Ascending aorta (tissue), 2 donors: Measurements from ENCODE around the gene SLC1A2. TPM values are rescaled to one million over a fixed set of nuclear protein-coding genes. Genes with fewer than 3 reads are reported as not detected.

ENCODE experiments used
- DNase-seq, 2 donors: peaks; one replicate each; pipeline ENCODE4 v3.0.0-alpha.2; 2019; ENCODE audit warnings: low spot score in 2 of 2
- H3K27ac ChIP-seq, 2 donors: fragments of 200-600 bp; sonication (generic); one replicate each; pipeline ENCODE4 v1.5.1; 2016 to 2017; ENCODE audit warnings: mild to moderate bottlenecking in 1 of 2
- H3K27me3 ChIP-seq: fragments of 200-600 bp; sonication (generic); one replicate; pipeline ENCODE4 v1.5.1; 2017
- H3K36me3 ChIP-seq, 2 donors: fragments of 200-600 bp; sonication (generic); one replicate each; pipeline ENCODE4 v1.5.1; 2016
- H3K4me1 ChIP-seq, 2 donors: fragments of 200-600 bp; sonication (generic); one replicate each; pipeline ENCODE4 v1.5.1; 2016 to 2017; ENCODE audit warnings: mild to moderate bottlenecking in 1 of 2
- H3K4me3 ChIP-seq, 2 donors: fragments of 200-600 bp; sonication (generic); one replicate each; pipeline ENCODE4 v1.5.1; 2016 to 2017; ENCODE audit warnings: mild to moderate bottlenecking in 1 of 2
- H3K9me3 ChIP-seq, 2 donors: fragments of 200-600 bp; sonication (generic); one replicate each; pipeline ENCODE4 v1.5.1; 2016
- CTCF ChIP-seq, 3 experiments: fragments of 200-600 bp in 2 of 3; fragments of 450-650 bp in 1 of 3; sonication (generic) in 2 of 3; IDR thresholded peaks; one replicate each; pipeline ENCODE4 v1.5.1; 2016 to 2019; ENCODE audit warnings: antibody characterized with exemption in 3 of 3, mild to moderate bottlenecking in 1 of 3, moderate library complexity in 1 of 3
- intact Hi-C: fragments of 100-400 bp; cut with DNase I; formaldehyde crosslinking; loops from one replicate; pipeline ENCODE4 v1.15.1; 2023
- total RNA-seq: library from RNA; depleted of rRNA; stranded (reverse); fragments of >200 nt; gene quantifications from one replicate; pipeline ENCODE4 v1.1.0, GENCODE V29; 2016

SLC1A2 gene
- total RNA-seq, 1 donor from 2014 or later: 0.32 TPM

- no peaks in the 10 kb centered on the region for H3K9me3 ChIP-seq
- H3K27me3 ChIP-seq: peaks cover 10% of the 10 kb centered on the region
- H3K4me1 ChIP-seq: peaks cover 0 to 6% of the 10 kb centered on the region in 2 donors
- H3K4me3 ChIP-seq: no peak overlapping the region
- intact Hi-C loops: no loop called here
- no peak for DNase-seq
- H3K27ac ChIP-seq: no peak overlapping the region
- no peaks in the 10 kb centered on the region for H3K36me3 ChIP-seq
- TF ChIP-seq CTCF (IDR thresholded peaks at IDR 0.05): no peak
These were observed 5.8 kb downstream of the SLC1A2 start for GRCh38 chr11:35413598-35413997.

GRCh38 chr11:35412285-35412684 is 7.1 kb downstream of the SLC1A2 start:
- no peaks in the 10 kb centered on the region for H3K27me3 ChIP-seq
- no peaks in the 10 kb centered on the region for H3K9me3 ChIP-seq
- no peaks in the 10 kb centered on the region for H3K36me3 ChIP-seq
- H3K4me3 ChIP-seq: no peak overlapping the region
- intact Hi-C loops: no loop called here
- no peak for DNase-seq
- no peak overlapping the region for H3K27ac ChIP-seq
- peak in 1 of 3 experiments; percentile 34 for TF ChIP-seq CTCF (IDR thresholded peaks at IDR 0.05)
- no peaks in the 10 kb centered on the region for H3K4me1 ChIP-seq

GRCh38 chr11:35407041-35407440 is 12.3 kb downstream of the SLC1A2 start:
- no peak overlapping the region for H3K27ac ChIP-seq
- H3K4me3 ChIP-seq: no peak overlapping the region
- H3K4me1 ChIP-seq: no peaks in the 10 kb centered on the region
- no peak for TF ChIP-seq CTCF (IDR thresholded peaks at IDR 0.05)
- H3K9me3 ChIP-seq: no peaks in the 10 kb centered on the region
- intact Hi-C loops: no loop called here
- no peak for DNase-seq
- H3K27me3 ChIP-seq: no peaks in the 10 kb centered on the region
- no peaks in the 10 kb centered on the region for H3K36me3 ChIP-seq

GRCh38 chr11:35404388-35404775 is 15.0 kb downstream of the SLC1A2 start:
- no peaks in the 10 kb centered on the region for H3K36me3 ChIP-seq
- no peak overlapping the region for H3K27ac ChIP-seq
- no peaks in the 10 kb centered on the region for H3K27me3 ChIP-seq
- peak in 2 of 3 experiments; percentile 44 to 56 for TF ChIP-seq CTCF (IDR thresholded peaks at IDR 0.05)
- intact Hi-C loops: loop anchor here (5.0 kb wide), 1 partner anchor 78 kb away; no protein-coding TSS in a partner anchor
- no peaks in the 10 kb centered on the region for H3K4me1 ChIP-seq
- no peak for DNase-seq
- H3K4me3 ChIP-seq: no peak overlapping the region
- H3K9me3 ChIP-seq: no peaks in the 10 kb centered on the region

- no peak for TF ChIP-seq CTCF (IDR thresholded peaks at IDR 0.05)
- intact Hi-C loops: loop anchor here (5.0 kb wide), 1 partner anchor 78 kb away; no protein-coding TSS in a partner anchor
- no peaks in the 10 kb centered on the region for H3K4me1 ChIP-seq
These were observed 15.5 kb downstream of the SLC1A2 start for GRCh38 chr11:35403765-35404387.

More at GRCh38 chr11:35403765-35404387, 15.5 kb downstream of the SLC1A2 start:
- Histone ChIP-seq H3K4me3 (no peak overlapping the region), H3K27me3 (no peaks in the 10 kb centered on the region), H3K9me3 (no peaks in the 10 kb centered on the region), H3K36me3 (no peaks in the 10 kb centered on the region), H3K27ac (no peak overlapping the region)
- DNase-seq: no peak
